Measurements from ENCODE around the gene ADRB2. TPM values are rescaled to one million over a fixed set of nuclear protein-coding genes. Genes with fewer than 3 reads are reported as not detected.
A peak's percentile ranks its signal among the peaks of the same experiment; 100 is the strongest.

Gene ADRB2
- total and polyA plus RNA-seq, 10 of the 15 experiments (the other 5 are each of a cell fraction or from before 2014, with no cell fraction given), result 0.03 to 0.34 (median 0.18) TPM; not detected in 1

DNA sequence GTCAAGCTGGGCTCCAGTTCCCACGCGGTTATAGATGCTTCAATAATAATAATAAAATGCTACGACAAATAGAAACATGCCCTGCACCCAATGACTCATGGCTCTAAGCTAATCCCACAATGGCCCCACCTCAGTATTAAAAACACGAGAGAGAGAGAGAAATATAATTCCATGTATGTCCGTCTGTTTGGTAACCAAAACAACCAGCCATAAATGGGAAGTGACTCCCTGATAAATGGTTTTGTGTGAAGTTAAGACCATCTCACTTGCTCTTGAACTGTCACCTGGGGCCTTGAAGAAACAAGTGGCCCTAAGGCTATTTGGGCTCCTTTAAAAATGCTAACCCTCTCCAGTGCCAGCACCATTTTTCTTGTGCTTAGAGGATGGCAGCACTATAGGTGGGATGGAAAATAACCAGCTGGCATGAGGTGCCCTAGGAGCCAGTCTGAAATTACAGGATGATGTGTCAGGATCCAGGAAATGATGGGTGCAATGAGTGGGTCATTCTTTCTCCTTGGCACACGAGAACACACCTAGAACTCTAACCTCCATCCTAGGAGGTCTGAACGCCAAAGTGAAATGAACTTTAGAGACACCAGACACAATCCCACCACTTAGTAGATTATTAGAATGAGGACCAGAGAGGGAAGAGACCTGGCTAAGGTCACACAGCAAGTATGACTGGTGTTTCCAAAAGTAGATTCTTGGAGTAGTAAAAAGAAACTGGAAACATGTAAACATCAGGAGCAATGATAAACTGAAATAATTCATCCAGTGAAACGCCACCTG lies 35.7 kb upstream of the ADRB2 start:
- 75% methylated on average over 8 of the region's 8 CpGs for WGBS (ENCODE audit: insufficient coverage, insufficient replicate concordance, low lambda C conversion rate, missing lambda C conversion rate)
- TF ChIP-seq RBBP5 (conservative IDR thresholded peaks at IDR 0.05) (no peak), SMARCA5 (IDR thresholded peaks at IDR 0.05) (0 out of 2 replicates have a peak, but pooled peaks have one; percentile 41)
- CTCF ChIA-PET, result interaction anchor here (1.1 to 2.4 kb wide), 7 partner anchors 17 to 167 kb away, joined by 4 to 10 read pairs (median 6); no protein-coding TSS in a partner anchor
- no peaks in the 10 kb centered on the region for H3K36me3 ChIP-seq (ENCODE audit: control insufficient read depth in 2 of 2, insufficient read depth in 2 of 2, low read length in 1 of 2)
- no peaks in the 10 kb centered on the region for H3K79me2 ChIP-seq (ENCODE audit: control insufficient read depth, insufficient read depth, low read length)
- FAIRE-seq (no peak), ATAC-seq (peak; percentile 45; the same call in 2 of the 3 replicates), DNase-seq (ENCODE audit: low read depth, low spot score) (no peak)
- peak overlapping the region; percentile 53 for H3K4me2 ChIP-seq (ENCODE audit: control insufficient read depth, insufficient read depth)
- RAD21 ChIA-PET (ENCODE audit: unreplicated experiment), result interaction anchor here (0.9 to 1.3 kb wide), 5 partner anchors 14 to 52 kb away, joined by 3 to 7 read pairs (median 4); no protein-coding TSS in a partner anchor
- no peaks in the 10 kb centered on the region for H3K27me3 ChIP-seq (replicated peaks in 1 of 2; ENCODE audit: control insufficient read depth in 2 of 2, insufficient read depth in 2 of 2, low read length in 1 of 2)
- SMC1A ChIA-PET (ENCODE audit: uncharacterized antibody, unreplicated experiment), result interaction anchor here (0.8 to 4.5 kb wide), 9 partner anchors 8 to 42 kb away, joined by 3 to 38 read pairs (median 3); no protein-coding TSS in a partner anchor
- POLR2A ChIA-PET, result no interaction called here
- no peaks in the 10 kb centered on the region for H3K9me3 ChIP-seq (replicated peaks; ENCODE audit: control insufficient read depth, insufficient read depth, low read length)
- H2AFZ ChIP-seq (ENCODE audit: control insufficient read depth, low read depth, low read length), result no peak overlapping the region
- intact Hi-C loops (cut with micrococcal nuclease; ENCODE audit: unreplicated experiment) (loop anchor here (5.0 kb wide), 1 partner anchor 43 kb away; no protein-coding TSS in a partner anchor), in situ Hi-C loops (cut with MboI) (no loop called here)
- no peak overlapping the region for H3K9ac ChIP-seq (ENCODE audit: control insufficient read depth, insufficient read depth, low read length)
- no peaks in the 10 kb centered on the region for H4K20me1 ChIP-seq (ENCODE audit: control insufficient read depth, insufficient read depth)
- peaks cover 37% of the 10 kb centered on the region for H3K4me1 ChIP-seq (ENCODE audit: control insufficient read depth, insufficient read depth, low read length)
- BruUV-seq (replicated peaks), result no TSS peak
- H3K27ac ChIP-seq (ENCODE audit: control insufficient read depth, insufficient read depth), result no peak overlapping the region
- no peak overlapping the region for H3K4me3 ChIP-seq

DNA sequence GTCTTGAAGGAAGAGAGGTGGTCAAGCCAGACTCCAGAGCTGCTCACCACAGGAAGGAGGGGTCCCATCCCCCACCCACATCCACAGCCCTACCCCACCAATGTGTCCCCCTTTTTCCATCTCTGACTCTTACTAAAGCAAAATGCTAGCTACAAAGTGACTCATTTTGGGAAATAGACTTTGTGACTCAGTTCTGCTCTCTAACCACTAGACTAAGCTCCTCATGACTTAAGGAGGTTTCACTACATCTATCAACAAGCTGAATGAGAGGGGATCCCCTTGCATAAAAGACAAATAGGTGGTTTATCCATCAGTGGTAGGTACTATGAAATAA lies 35.1 kb upstream of the ADRB2 start:
- intact Hi-C loops (cut with micrococcal nuclease; ENCODE audit: unreplicated experiment) (loop anchor here (5.0 kb wide), 1 partner anchor 44 kb away; no protein-coding TSS in a partner anchor), in situ Hi-C loops (cut with MboI) (no loop called here)
- Histone ChIP-seq H3K4me3 (no peak overlapping the region), H3K9me3 (replicated peaks; ENCODE audit: control insufficient read depth, insufficient read depth, low read length) (no peaks in the 10 kb centered on the region), H3K9ac (ENCODE audit: control insufficient read depth, insufficient read depth, low read length) (no peak overlapping the region), H2AFZ (ENCODE audit: control insufficient read depth, low read depth, low read length) (no peak overlapping the region), H3K4me1 (ENCODE audit: control insufficient read depth, insufficient read depth, low read length) (peaks cover 37% of the 10 kb centered on the region), H3K36me3 (ENCODE audit: control insufficient read depth in 2 of 2, insufficient read depth in 2 of 2, low read length in 1 of 2) (no peaks in the 10 kb centered on the region), H3K79me2 (ENCODE audit: control insufficient read depth, insufficient read depth, low read length) (no peaks in the 10 kb centered on the region), H3K27me3 (replicated peaks in 1 of 2; ENCODE audit: control insufficient read depth in 2 of 2, insufficient read depth in 2 of 2, low read length in 1 of 2) (no peaks in the 10 kb centered on the region), H4K20me1 (ENCODE audit: control insufficient read depth, insufficient read depth) (no peaks in the 10 kb centered on the region), H3K27ac (ENCODE audit: control insufficient read depth, insufficient read depth) (no peak overlapping the region), H3K4me2 (ENCODE audit: control insufficient read depth, insufficient read depth) (peak overlapping the region; percentile 53)
- SMC1A ChIA-PET (ENCODE audit: uncharacterized antibody, unreplicated experiment), result interaction anchor here (0.8 to 4.5 kb wide), 5 partner anchors 9 to 41 kb away, joined by 3 to 38 read pairs (median 3); no protein-coding TSS in a partner anchor
- CTCF ChIA-PET, result interaction anchor here (1.1 to 2.3 kb wide), 7 partner anchors 16 to 167 kb away, joined by 3 to 9 read pairs (median 6); no protein-coding TSS in a partner anchor
- RAD21 ChIA-PET (ENCODE audit: unreplicated experiment), result interaction anchor here (0.9 to 2.3 kb wide), 7 partner anchors 14 to 52 kb away, joined by 3 to 8 read pairs (median 4); no protein-coding TSS in a partner anchor
- peak; percentile 77 for DNase-seq (ENCODE audit: low read depth, low spot score)
- POLR2A ChIA-PET, result interaction anchor here (1.1 kb wide), 1 partner anchor 45 kb away, joined by 8 read pairs; no protein-coding TSS in a partner anchor
- ATAC-seq, result peak; percentile 96
- BruUV-seq (replicated peaks), result no TSS peak
- FAIRE-seq, result peak; percentile 35
- TF ChIP-seq, protein P1, sequence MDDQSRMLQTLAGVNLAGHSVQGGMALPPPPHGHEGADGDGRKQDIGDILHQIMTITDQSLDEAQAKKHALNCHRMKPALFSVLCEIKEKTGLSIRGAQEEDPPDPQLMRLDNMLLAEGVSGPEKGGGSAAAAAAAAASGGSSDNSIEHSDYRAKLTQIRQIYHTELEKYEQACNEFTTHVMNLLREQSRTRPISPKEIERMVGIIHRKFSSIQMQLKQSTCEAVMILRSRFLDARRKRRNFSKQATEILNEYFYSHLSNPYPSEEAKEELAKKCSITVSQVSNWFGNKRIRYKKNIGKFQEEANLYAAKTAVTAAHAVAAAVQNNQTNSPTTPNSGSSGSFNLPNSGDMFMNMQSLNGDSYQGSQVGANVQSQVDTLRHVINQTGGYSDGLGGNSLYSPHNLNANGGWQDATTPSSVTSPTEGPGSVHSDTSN (IDR thresholded peaks at IDR 0.05; ENCODE audit: insufficient replicate concordance, low read depth, low read length), result no peak
- TF ChIP-seq YY1 (IDR thresholded peaks at IDR 0.05; ENCODE audit: low read depth, low read length) (no peak), KDM1A (IDR thresholded peaks at IDR 0.05; ENCODE audit: borderline replicate concordance) (no peak), ZNF207 (IDR thresholded peaks at IDR 0.05; ENCODE audit: borderline replicate concordance) (no peak), TBL1XR1 (IDR thresholded peaks at IDR 0.05; ENCODE audit: low read depth, low read length) (peak; percentile 80; the same call in 1 of the 2 replicates), FOXK2 (IDR thresholded peaks at IDR 0.05) (no peak; the same call in 1 of the 2 replicates), NRF1 (conservative IDR thresholded peaks at IDR 0.05; ENCODE audit: low read depth, low read length) (no peak), BACH1 (IDR thresholded peaks at IDR 0.05; ENCODE audit: borderline replicate concordance) (peak; percentile 77; the same call in 1 of the 2 replicates), SMC3 (IDR thresholded peaks at IDR 0.05; ENCODE audit: borderline replicate concordance, low read length) (no peak), MTA2 (IDR thresholded peaks at IDR 0.05; ENCODE audit: low read depth) (peak; percentile 74), ZZZ3 (IDR thresholded peaks at IDR 0.05; ENCODE audit: control insufficient read depth, insufficient read length, low read depth) (no peak), PAX5 (IDR thresholded peaks at IDR 0.05; ENCODE audit: borderline replicate concordance, low read depth, low read length) (peak; percentile 76; the same call in 1 of the 2 replicates), CREB1 (IDR thresholded peaks at IDR 0.05; ENCODE audit: low read depth) (peak; percentile 66; the same call in 1 of the 2 replicates), ZNF622 (IDR thresholded peaks at IDR 0.05) (no peak)
- TF ChIP-seq, protein P2, sequence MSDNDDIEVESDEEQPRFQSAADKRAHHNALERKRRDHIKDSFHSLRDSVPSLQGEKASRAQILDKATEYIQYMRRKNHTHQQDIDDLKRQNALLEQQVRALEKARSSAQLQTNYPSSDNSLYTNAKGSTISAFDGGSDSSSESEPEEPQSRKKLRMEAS (IDR thresholded peaks at IDR 0.05; ENCODE audit: low read depth, low read length), result no peak

Data from GM12878 (cell line).